ENCODE data around the gene SOX30. TPM values are rescaled to one million over a fixed set of nuclear protein-coding genes. Genes with fewer than 3 reads are reported as not detected.

SOX30 gene
- total RNA-seq, 4 donors from 2014 or later = 0.10 TPM; not detected in 3

DNA sequence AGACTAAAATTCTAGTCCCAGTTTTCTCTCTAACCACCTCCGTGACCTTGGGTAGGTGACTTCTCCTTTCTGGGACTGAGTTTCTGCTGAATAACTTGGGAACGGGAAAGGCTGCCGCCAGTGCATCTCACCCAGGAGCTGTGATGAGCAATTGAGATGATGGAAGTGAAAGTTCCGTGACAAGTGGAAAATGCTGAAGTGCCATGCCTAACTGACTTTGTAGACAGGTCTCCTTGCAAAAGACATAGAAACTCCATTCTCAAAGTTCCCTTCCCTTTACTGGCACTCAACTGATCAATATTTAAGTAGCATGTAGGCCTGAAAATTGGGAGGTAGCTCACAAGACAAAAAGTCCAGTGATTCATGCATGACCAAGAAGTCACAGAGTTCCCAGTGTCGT lies 70.3 kb downstream of the SOX30 start:
- 83 to 88% methylated on average over 5 of the region's 5 CpGs for WGBS, 2 donors
- TF ChIP-seq POLR2A (IDR thresholded peaks at IDR 0.05) = no peak
- TF ChIP-seq, protein P1, sequence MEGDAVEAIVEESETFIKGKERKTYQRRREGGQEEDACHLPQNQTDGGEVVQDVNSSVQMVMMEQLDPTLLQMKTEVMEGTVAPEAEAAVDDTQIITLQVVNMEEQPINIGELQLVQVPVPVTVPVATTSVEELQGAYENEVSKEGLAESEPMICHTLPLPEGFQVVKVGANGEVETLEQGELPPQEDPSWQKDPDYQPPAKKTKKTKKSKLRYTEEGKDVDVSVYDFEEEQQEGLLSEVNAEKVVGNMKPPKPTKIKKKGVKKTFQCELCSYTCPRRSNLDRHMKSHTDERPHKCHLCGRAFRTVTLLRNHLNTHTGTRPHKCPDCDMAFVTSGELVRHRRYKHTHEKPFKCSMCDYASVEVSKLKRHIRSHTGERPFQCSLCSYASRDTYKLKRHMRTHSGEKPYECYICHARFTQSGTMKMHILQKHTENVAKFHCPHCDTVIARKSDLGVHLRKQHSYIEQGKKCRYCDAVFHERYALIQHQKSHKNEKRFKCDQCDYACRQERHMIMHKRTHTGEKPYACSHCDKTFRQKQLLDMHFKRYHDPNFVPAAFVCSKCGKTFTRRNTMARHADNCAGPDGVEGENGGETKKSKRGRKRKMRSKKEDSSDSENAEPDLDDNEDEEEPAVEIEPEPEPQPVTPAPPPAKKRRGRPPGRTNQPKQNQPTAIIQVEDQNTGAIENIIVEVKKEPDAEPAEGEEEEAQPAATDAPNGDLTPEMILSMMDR (IDR thresholded peaks at IDR 0.05) = no peak
- H3K4me3 ChIP-seq (ENCODE audit: low read depth, poor library complexity, severe bottlenecking) = no peak overlapping the region
- no peak for DNase-seq (ENCODE audit: low spot score in 2 of 2)
- intact Hi-C loops (cut with DNase I; ENCODE audit: low total_unique reads) = no loop called here

DNA sequence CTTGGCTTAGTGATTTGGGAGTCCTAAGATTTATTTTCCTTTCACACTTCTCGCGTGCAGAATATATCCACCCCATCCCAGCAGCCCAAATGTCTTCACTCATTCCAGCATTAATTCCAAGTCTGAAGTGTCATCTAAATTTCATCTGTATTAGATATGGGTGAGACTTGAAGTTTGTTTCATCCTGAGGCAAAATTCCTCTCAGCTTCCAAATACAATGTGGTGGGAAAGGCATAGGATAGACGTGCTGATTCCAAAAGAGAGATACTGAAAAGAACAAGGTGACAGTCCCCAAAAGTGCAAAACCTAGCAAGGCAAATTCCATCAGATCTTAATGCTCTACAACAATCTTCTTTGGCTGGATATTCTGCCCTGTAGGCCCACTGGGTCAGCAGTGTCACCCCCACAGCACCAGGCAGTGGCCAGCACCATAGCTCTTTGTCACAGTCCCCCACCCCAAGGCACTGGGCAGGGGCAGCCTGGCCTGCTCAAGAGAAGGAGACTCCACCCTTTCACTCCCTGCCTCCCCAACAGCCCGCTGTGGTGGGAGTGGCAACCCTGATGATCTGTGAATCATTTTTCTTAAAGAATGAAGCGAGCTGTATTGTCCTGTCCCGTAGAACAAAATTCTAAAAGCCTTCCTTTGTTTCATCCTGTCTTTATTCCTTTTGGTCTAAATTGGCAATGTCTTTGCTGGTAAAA lies 74.0 kb downstream of the SOX30 start:
- intact Hi-C loops (cut with DNase I; ENCODE audit: low total_unique reads) = no loop called here
- 69 to 71% methylated on average over 6 of the region's 6 CpGs for WGBS, 2 donors

DNA sequence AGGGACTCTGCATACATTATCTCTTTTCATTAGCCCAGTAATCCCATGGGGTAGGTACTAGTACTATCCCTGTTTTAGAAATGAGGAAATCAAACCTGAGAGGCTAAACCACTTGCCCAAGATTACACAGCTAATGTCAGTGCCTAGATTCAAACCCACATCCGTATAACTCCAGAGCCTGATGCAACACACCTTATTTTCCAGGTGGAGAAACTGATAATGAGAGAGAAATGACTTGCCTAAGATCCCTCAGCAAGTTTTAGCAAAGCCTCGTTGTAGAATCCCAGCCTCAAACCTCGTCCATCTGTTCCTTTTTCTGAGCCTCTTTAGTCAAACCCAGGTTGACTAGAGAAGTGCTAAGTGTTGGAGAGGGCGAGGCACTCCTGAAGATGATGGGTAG lies 75.6 kb downstream of the SOX30 start:
- H3K4me3 ChIP-seq (ENCODE audit: low read depth, poor library complexity, severe bottlenecking) = no peak overlapping the region
- no peak for DNase-seq (ENCODE audit: low spot score in 2 of 2)
- TF ChIP-seq POLR2A (IDR thresholded peaks at IDR 0.05) = no peak
- TF ChIP-seq, protein P1 (IDR thresholded peaks at IDR 0.05) = no peak
- WGBS, 2 donors = 85 to 87% methylated on average over 4 of the region's 4 CpGs
- intact Hi-C loops (cut with DNase I; ENCODE audit: low total_unique reads) = no loop called here

More for the DNA sequence above, 74.0 kb downstream of the SOX30 start:
- TF ChIP-seq, protein P1 (IDR thresholded peaks at IDR 0.05) = no peak
- no peak for TF ChIP-seq POLR2A (IDR thresholded peaks at IDR 0.05)
- H3K4me3 ChIP-seq (ENCODE audit: low read depth, poor library complexity, severe bottlenecking) = no peak overlapping the region
- no peak for DNase-seq (ENCODE audit: low spot score in 2 of 2)

Other genes starting within 250 kb of the SOX30 start
- 100 to 1,000 TPM in 1 of 4 donors, 10 to 100 TPM in 3; 74.1 to 130 (median 82.1) TPM for gene NIPAL4, start 192.2 kb downstream of the SOX30 start, total RNA-seq
- gene ADAM19, start 76.7 kb downstream of the SOX30 start, total RNA-seq = 1 to 10 TPM in 2 of 4 donors, under 1 TPM in 2; 0.68 to 1.7 (median 1.0) TPM
- not detected for gene C5orf52, start 19.1 kb upstream of the SOX30 start, total RNA-seq
- gene THG1L, start 79.0 kb upstream of the SOX30 start, total RNA-seq = 10 to 100 TPM in 3 of 4 donors, 1 to 10 TPM in 1; 9.3 to 14.1 (median 11.3) TPM
- 1 to 10 TPM; 3.6 to 5.6 (median 3.8) TPM for gene LSM11, start 91.3 kb upstream of the SOX30 start, total RNA-seq
- gene CLINT1, start 206.7 kb upstream of the SOX30 start, total RNA-seq = 100 to 1,000 TPM in 3 of 4 donors, 10 to 100 TPM in 1; 89.3 to 122 (median 107) TPM